GM18868 (cell line): ENCODE results near the gene ABHD1.
"Not testable (repeated sequence)": the region's sequence is repeated elsewhere in the genome, so short reads cannot be mapped to it uniquely, and the experiment has no call there.

ENCODE experiments used
- ATAC-seq: cut with Tn5 transposase; IDR thresholded peaks from one replicate; pipeline ENCODE4 v1.9.1; 2021; ENCODE audit warnings: mild to moderate bottlenecking, moderate library complexity; ENCODE audit not compliant: unreplicated experiment

ABHD1 gene

GRCh38 chr2:27108221-27108620 lies 15.4 kb upstream of the ABHD1 start:
- no peak for ATAC-seq

GRCh38 chr2:27109083-27109482 lies 14.5 kb upstream of the ABHD1 start:
- no peak for ATAC-seq

- not testable (repeated sequence) for ATAC-seq
These were observed 12.8 kb upstream of the ABHD1 start for GRCh38 chr2:27110603-27111352.

- ATAC-seq = not testable (repeated sequence)
These were observed 12.1 kb upstream of the ABHD1 start for GRCh38 chr2:27111392-27112078.

GRCh38 chr2:27115519-27115918 lies 8.1 kb upstream of the ABHD1 start:
- no peak for ATAC-seq

GRCh38 chr2:27117995-27118524 lies 5.6 kb upstream of the ABHD1 start:
- no peak for ATAC-seq

GRCh38 chr2:27118525-27119329 lies 4.9 kb upstream of the ABHD1 start, which contains the start of gene CGREF1:
CGREF1 (minus strand) TSS chr2:27119128; CDS start chr2:27104366, 14,762 bp downstream.
- ATAC-seq = no peak

GRCh38 chr2:27119330-27119670 lies 4.3 kb upstream of the ABHD1 start:
- ATAC-seq = not testable (repeated sequence)

GRCh38 chr2:27121906-27122305 lies 1.7 kb upstream of the ABHD1 start:
- no peak for ATAC-seq

- no peak for ATAC-seq
These were observed 824 bp upstream of the ABHD1 start for GRCh38 chr2:27122791-27123190.

GRCh38 chr2:27125104-27125503 lies 1.5 kb downstream of the ABHD1 start:
- no peak for ATAC-seq

- no peak for ATAC-seq
These were observed 2.7 kb downstream of the ABHD1 start for GRCh38 chr2:27126252-27126710.

- no peak for ATAC-seq
These were observed 4.5 kb downstream of the ABHD1 start for GRCh38 chr2:27127883-27128667.

- no peak for ATAC-seq
These were observed 5.3 kb downstream of the ABHD1 start for GRCh38 chr2:27128668-27129571.

GRCh38 chr2:27130396-27130795 lies 6.8 kb downstream of the ABHD1 start:
- no peak for ATAC-seq

- ATAC-seq = no peak
These were observed 7.8 kb downstream of the ABHD1 start for GRCh38 chr2:27131429-27131828.

GRCh38 chr2:27133195-27133875 lies 9.7 kb downstream of the ABHD1 start:
- no peak for ATAC-seq

GRCh38 chr2:27133905-27134780 lies 10.5 kb downstream of the ABHD1 start, which contains the start of gene PREB:
PREB (minus strand) TSS chr2:27134636; CDS start chr2:27134421, 215 bp downstream.
- peak; percentile 85 for ATAC-seq
